Natural killer cell treated with Interleukin-12 subunit alpha and Interleukin-12 subunit beta and Interleukin-15 and Interleukin-18, amount 100 ng/mL, for 72 hours (primary cell): ENCODE data around the gene SWT1. TPM values are rescaled to one million over a fixed set of nuclear protein-coding genes. Genes with fewer than 3 reads are reported as not detected.

ENCODE experiments used
- ATAC-seq, 2 donors: fragments of 150-1000 bp; cut with Tn5 transposase in 1 of 2; sonication (Bioruptor Pico), chemical (Tn5 transposase) in 1 of 2; 2 replicates each; pipeline ENCODE4 v1.10.0; 2021
- DNase-seq: peaks from one replicate; pipeline ENCODE4 v3.0.0; 2022; ENCODE audit warnings: low spot score
- H3K27ac Mint-ChIP-seq, 2 donors: 1 replicate in 1 of 2; 2 replicates in 1 of 2; pipeline ENCODE4 v1.8.0; 2022; ENCODE audit warnings: mixed read lengths in 2 of 2, mild to moderate bottlenecking in 1 of 2, moderate library complexity in 1 of 2
- H3K27me3 Mint-ChIP-seq, 2 donors: 1 replicate in 1 of 2; 2 replicates in 1 of 2; pipeline ENCODE4 v1.8.0; 2022; ENCODE audit warnings: mixed read lengths in 2 of 2
- H3K36me3 Mint-ChIP-seq: one replicate; pipeline ENCODE4 v1.8.0; 2022; ENCODE audit warnings: mixed read lengths
- H3K4me1 Mint-ChIP-seq, 2 donors: 1 replicate in 1 of 2; 2 replicates in 1 of 2; pipeline ENCODE4 v1.8.0; 2022; ENCODE audit warnings: low read depth in 2 of 2, mixed read lengths in 2 of 2, mild to moderate bottlenecking in 1 of 2
- H3K4me3 Mint-ChIP-seq: one replicate; pipeline ENCODE4 v1.8.0; 2022; ENCODE audit warnings: mixed read lengths
- H3K9me3 Mint-ChIP-seq: 2 replicates; pipeline ENCODE4 v1.8.0; 2022; ENCODE audit warnings: mixed read lengths
- total RNA-seq, 2 donors: library from RNA; stranded (reverse); gene quantifications; one replicate each; pipeline ENCODE4 v1.2.3, GENCODE V29; 2022

The SWT1 gene
- total RNA-seq, result 1 to 10 TPM; 2.2 to 2.3 TPM

- ATAC-seq (peak; percentile 97), DNase-seq (peak; percentile 98)
- H3K27me3 Mint-ChIP-seq, result no peaks in the 10 kb centered on the region
- no peaks in the 10 kb centered on the region for H3K36me3 Mint-ChIP-seq
- H3K27ac Mint-ChIP-seq, result peak within 1 kb of the TSS; percentile 92
- peak within 1 kb of the TSS; percentile 98 for H3K4me3 Mint-ChIP-seq
- peaks cover 34 to 43% of the 10 kb centered on the region in 2 donors for H3K4me1 Mint-ChIP-seq
- H3K9me3 Mint-ChIP-seq, result no peaks in the 10 kb centered on the region
Measured at GRCh38 chr1:185156854-185157598, at the start of gene SWT1, which contains the start of gene TRMT1L. Gene SWT1, plus strand, starts transcription at chr1:185157167. Its CDS starts 3,675 bp downstream, at chr1:185160842. Gene TRMT1L, minus strand, starts transcription at chr1:185156953. Its CDS starts 241 bp downstream, at chr1:185156712.

- Mint-ChIP-seq H3K4me3 (no peak overlapping the region), H3K9me3 (peaks cover 11% of the 10 kb centered on the region), H3K4me1 (no peaks in the 10 kb centered on the region), H3K27ac (no peak overlapping the region), H3K27me3 (no peaks in the 10 kb centered on the region), H3K36me3 (peaks cover 34% of the 10 kb centered on the region)
- no peak for ATAC-seq
- no peak for DNase-seq
Measured at GRCh38 chr1:185108321-185108720, 48.6 kb upstream of the SWT1 start.

- H3K27me3 Mint-ChIP-seq, result no peaks in the 10 kb centered on the region
- peaks cover 11% of the 10 kb centered on the region for H3K9me3 Mint-ChIP-seq
- no peak for DNase-seq
- no peaks in the 10 kb centered on the region for H3K4me1 Mint-ChIP-seq
- ATAC-seq, result no peak
- H3K36me3 Mint-ChIP-seq, result peaks cover 30% of the 10 kb centered on the region
- H3K27ac Mint-ChIP-seq, result no peak overlapping the region
- no peak overlapping the region for H3K4me3 Mint-ChIP-seq
Measured at GRCh38 chr1:185110145-185110544, 46.8 kb upstream of the SWT1 start.

GRCh38 chr1:185111873-185112272 lies 45.1 kb upstream of the SWT1 start:
- no peaks in the 10 kb centered on the region for H3K4me1 Mint-ChIP-seq
- no peak for DNase-seq
- H3K36me3 Mint-ChIP-seq, result peaks cover 21% of the 10 kb centered on the region
- H3K27ac Mint-ChIP-seq, result no peak overlapping the region
- peaks cover 11% of the 10 kb centered on the region for H3K9me3 Mint-ChIP-seq
- no peak overlapping the region for H3K4me3 Mint-ChIP-seq
- no peaks in the 10 kb centered on the region for H3K27me3 Mint-ChIP-seq
- ATAC-seq, result no peak

- Mint-ChIP-seq H3K4me3 (no peak overlapping the region), H3K27me3 (no peaks in the 10 kb centered on the region), H3K36me3 (peaks cover 21% of the 10 kb centered on the region), H3K27ac (no peak overlapping the region), H3K9me3 (peaks cover 11% of the 10 kb centered on the region), H3K4me1 (no peaks in the 10 kb centered on the region)
- ATAC-seq, result no peak
- no peak for DNase-seq
Measured at GRCh38 chr1:185112356-185112755, 44.6 kb upstream of the SWT1 start.

GRCh38 chr1:185129708-185130107 lies 27.3 kb upstream of the SWT1 start:
- no peak for DNase-seq
- H3K27ac Mint-ChIP-seq, result no peak overlapping the region
- H3K9me3 Mint-ChIP-seq, result peaks cover 4% of the 10 kb centered on the region
- ATAC-seq, result no peak
- H3K4me1 Mint-ChIP-seq, result no peaks in the 10 kb centered on the region
- peaks cover 17% of the 10 kb centered on the region for H3K36me3 Mint-ChIP-seq
- no peak overlapping the region for H3K4me3 Mint-ChIP-seq
- no peaks in the 10 kb centered on the region for H3K27me3 Mint-ChIP-seq

GRCh38 chr1:185132534-185132933 lies 24.4 kb upstream of the SWT1 start:
- ATAC-seq (no peak), DNase-seq (no peak)
- peaks cover 17% of the 10 kb centered on the region for H3K36me3 Mint-ChIP-seq
- H3K9me3 Mint-ChIP-seq, result peaks cover 4% of the 10 kb centered on the region
- no peak overlapping the region for H3K27ac Mint-ChIP-seq
- H3K27me3 Mint-ChIP-seq, result no peaks in the 10 kb centered on the region
- no peaks in the 10 kb centered on the region for H3K4me1 Mint-ChIP-seq
- H3K4me3 Mint-ChIP-seq, result no peak overlapping the region

GRCh38 chr1:185137896-185138545 lies 18.9 kb upstream of the SWT1 start:
- DNase-seq, result no peak
- Mint-ChIP-seq H3K27ac (no peak overlapping the region), H3K4me1 (no peaks in the 10 kb centered on the region), H3K4me3 (no peak overlapping the region), H3K36me3 (peaks cover 10% of the 10 kb centered on the region), H3K9me3 (no peaks in the 10 kb centered on the region), H3K27me3 (no peaks in the 10 kb centered on the region)
- ATAC-seq, result no peak

GRCh38 chr1:185139246-185139645 lies 17.7 kb upstream of the SWT1 start:
- Mint-ChIP-seq H3K27me3 (no peaks in the 10 kb centered on the region), H3K4me1 (no peaks in the 10 kb centered on the region), H3K36me3 (peaks cover 6% of the 10 kb centered on the region), H3K27ac (no peak overlapping the region), H3K4me3 (no peak overlapping the region), H3K9me3 (no peaks in the 10 kb centered on the region)
- ATAC-seq (no peak), DNase-seq (no peak)

GRCh38 chr1:185144233-185144632 lies 12.7 kb upstream of the SWT1 start:
- Mint-ChIP-seq H3K4me1 (no peaks in the 10 kb centered on the region), H3K4me3 (no peak overlapping the region), H3K36me3 (peaks cover 17% of the 10 kb centered on the region), H3K27me3 (no peaks in the 10 kb centered on the region), H3K9me3 (no peaks in the 10 kb centered on the region), H3K27ac (no peak overlapping the region)
- DNase-seq (no peak), ATAC-seq (no peak)

- DNase-seq, result no peak
- Mint-ChIP-seq H3K4me3 (no peak overlapping the region), H3K36me3 (peaks cover 11% of the 10 kb centered on the region), H3K27ac (no peak overlapping the region), H3K4me1 (peaks cover 14 to 23% of the 10 kb centered on the region in 2 donors), H3K27me3 (no peaks in the 10 kb centered on the region), H3K9me3 (no peaks in the 10 kb centered on the region)
- ATAC-seq, result no peak
Measured at GRCh38 chr1:185151215-185151614, 5.8 kb upstream of the SWT1 start.

GRCh38 chr1:185152187-185152767 lies 4.7 kb upstream of the SWT1 start:
- Mint-ChIP-seq H3K9me3 (no peaks in the 10 kb centered on the region), H3K27ac (no peak overlapping the region), H3K4me3 (no peak overlapping the region), H3K36me3 (peaks cover 11% of the 10 kb centered on the region), H3K4me1 (peaks cover 15 to 23% of the 10 kb centered on the region in 2 donors), H3K27me3 (no peaks in the 10 kb centered on the region)
- no peak for ATAC-seq
- no peak for DNase-seq

GRCh38 chr1:185154912-185155513 lies 2.0 kb upstream of the SWT1 start:
- Mint-ChIP-seq H3K36me3 (no peaks in the 10 kb centered on the region), H3K4me3 (peak overlapping the region; percentile 98), H3K4me1 (peaks cover 33 to 39% of the 10 kb centered on the region in 2 donors), H3K27me3 (no peaks in the 10 kb centered on the region), H3K9me3 (no peaks in the 10 kb centered on the region), H3K27ac (peak overlapping the region; percentile 92)
- DNase-seq (no peak), ATAC-seq (no peak)
